Measurements from ENCODE around the gene GTPBP1.

Gene GTPBP1

GRCh38 chr22:38727530-38728451 is 22.0 kb downstream of the GTPBP1 start:
- H3K9ac ChIP-seq (ENCODE audit: low read depth, low read length), result no peak overlapping the region
- no peak overlapping the region for H3K4me3 ChIP-seq (ENCODE audit: low read length)
- peaks cover 96% of the 10 kb centered on the region for H3K36me3 ChIP-seq (ENCODE audit: insufficient read depth, low read depth, low read length)
- H3K27me3 ChIP-seq (ENCODE audit: insufficient read depth, low read length), result no peaks in the 10 kb centered on the region
- no peaks in the 10 kb centered on the region for H3K4me1 ChIP-seq (ENCODE audit: insufficient read depth, low read length)
- H3K27ac ChIP-seq (ENCODE audit: low read length), result no peak overlapping the region
- no peaks in the 10 kb centered on the region for H3K9me3 ChIP-seq (ENCODE audit: insufficient read depth, low read depth, low read length)

GRCh38 chr22:38728871-38729796 is 23.4 kb downstream of the GTPBP1 start:
- no peak overlapping the region for H3K9ac ChIP-seq (ENCODE audit: low read depth, low read length)
- no peak overlapping the region for H3K4me3 ChIP-seq (ENCODE audit: low read length)
- no peaks in the 10 kb centered on the region for H3K9me3 ChIP-seq (ENCODE audit: insufficient read depth, low read depth, low read length)
- H3K27ac ChIP-seq (ENCODE audit: low read length), result no peak overlapping the region
- H3K36me3 ChIP-seq (ENCODE audit: insufficient read depth, low read depth, low read length), result peaks cover 95% of the 10 kb centered on the region
- no peaks in the 10 kb centered on the region for H3K27me3 ChIP-seq (ENCODE audit: insufficient read depth, low read length)
- H3K4me1 ChIP-seq (ENCODE audit: insufficient read depth, low read length), result no peaks in the 10 kb centered on the region

GRCh38 chr22:38729946-38730345 is 24.2 kb downstream of the GTPBP1 start:
- Histone ChIP-seq H3K27me3 (ENCODE audit: insufficient read depth, low read length) (no peaks in the 10 kb centered on the region), H3K4me1 (ENCODE audit: insufficient read depth, low read length) (no peaks in the 10 kb centered on the region), H3K9ac (ENCODE audit: low read depth, low read length) (no peak overlapping the region), H3K36me3 (ENCODE audit: insufficient read depth, low read depth, low read length) (peaks cover 95% of the 10 kb centered on the region), H3K9me3 (ENCODE audit: insufficient read depth, low read depth, low read length) (no peaks in the 10 kb centered on the region), H3K27ac (ENCODE audit: low read length) (no peak overlapping the region), H3K4me3 (ENCODE audit: low read length) (no peak overlapping the region)

GRCh38 chr22:38730411-38730871 is 24.7 kb downstream of the GTPBP1 start:
- Histone ChIP-seq H3K27ac (ENCODE audit: low read length) (no peak overlapping the region), H3K4me1 (ENCODE audit: insufficient read depth, low read length) (no peaks in the 10 kb centered on the region), H3K9me3 (ENCODE audit: insufficient read depth, low read depth, low read length) (no peaks in the 10 kb centered on the region), H3K9ac (ENCODE audit: low read depth, low read length) (no peak overlapping the region), H3K27me3 (ENCODE audit: insufficient read depth, low read length) (no peaks in the 10 kb centered on the region), H3K4me3 (ENCODE audit: low read length) (no peak overlapping the region), H3K36me3 (ENCODE audit: insufficient read depth, low read depth, low read length) (peaks cover 91% of the 10 kb centered on the region)

- no peaks in the 10 kb centered on the region for H3K27me3 ChIP-seq (ENCODE audit: insufficient read depth, low read length)
- peaks cover 81% of the 10 kb centered on the region for H3K36me3 ChIP-seq (ENCODE audit: insufficient read depth, low read depth, low read length)
- no peaks in the 10 kb centered on the region for H3K9me3 ChIP-seq (ENCODE audit: insufficient read depth, low read depth, low read length)
- no peak overlapping the region for H3K27ac ChIP-seq (ENCODE audit: low read length)
- no peak overlapping the region for H3K9ac ChIP-seq (ENCODE audit: low read depth, low read length)
- H3K4me3 ChIP-seq (ENCODE audit: low read length), result no peak overlapping the region
- H3K4me1 ChIP-seq (ENCODE audit: insufficient read depth, low read length), result no peaks in the 10 kb centered on the region
These were observed 26.0 kb downstream of the GTPBP1 start for GRCh38 chr22:38731703-38732161.

- Histone ChIP-seq H3K36me3 (ENCODE audit: insufficient read depth, low read depth, low read length) (peaks cover 76% of the 10 kb centered on the region), H3K9ac (ENCODE audit: low read depth, low read length) (no peak overlapping the region), H3K27me3 (ENCODE audit: insufficient read depth, low read length) (no peaks in the 10 kb centered on the region), H3K27ac (ENCODE audit: low read length) (no peak overlapping the region), H3K4me3 (ENCODE audit: low read length) (no peak overlapping the region), H3K4me1 (ENCODE audit: insufficient read depth, low read length) (no peaks in the 10 kb centered on the region), H3K9me3 (ENCODE audit: insufficient read depth, low read depth, low read length) (no peaks in the 10 kb centered on the region)
These were observed 26.6 kb downstream of the GTPBP1 start for GRCh38 chr22:38732251-38732815.

GRCh38 chr22:38733329-38733723 is 27.6 kb downstream of the GTPBP1 start:
- no peaks in the 10 kb centered on the region for H3K27me3 ChIP-seq (ENCODE audit: insufficient read depth, low read length)
- peaks cover 66% of the 10 kb centered on the region for H3K36me3 ChIP-seq (ENCODE audit: insufficient read depth, low read depth, low read length)
- H3K4me1 ChIP-seq (ENCODE audit: insufficient read depth, low read length), result no peaks in the 10 kb centered on the region
- H3K9me3 ChIP-seq (ENCODE audit: insufficient read depth, low read depth, low read length), result no peaks in the 10 kb centered on the region
- H3K9ac ChIP-seq (ENCODE audit: low read depth, low read length), result no peak overlapping the region
- no peak overlapping the region for H3K27ac ChIP-seq (ENCODE audit: low read length)
- no peak overlapping the region for H3K4me3 ChIP-seq (ENCODE audit: low read length)

- Histone ChIP-seq H3K9ac (ENCODE audit: low read depth, low read length) (no peak overlapping the region), H3K4me1 (ENCODE audit: insufficient read depth, low read length) (no peaks in the 10 kb centered on the region), H3K9me3 (ENCODE audit: insufficient read depth, low read depth, low read length) (no peaks in the 10 kb centered on the region), H3K27ac (ENCODE audit: low read length) (no peak overlapping the region), H3K36me3 (ENCODE audit: insufficient read depth, low read depth, low read length) (peaks cover 60% of the 10 kb centered on the region), H3K4me3 (ENCODE audit: low read length) (no peak overlapping the region), H3K27me3 (ENCODE audit: insufficient read depth, low read length) (no peaks in the 10 kb centered on the region)
These were observed 28.1 kb downstream of the GTPBP1 start for GRCh38 chr22:38733724-38734381.

GRCh38 chr22:38734421-38735100 is 28.8 kb downstream of the GTPBP1 start:
- Histone ChIP-seq H3K27me3 (ENCODE audit: insufficient read depth, low read length) (no peaks in the 10 kb centered on the region), H3K9ac (ENCODE audit: low read depth, low read length) (no peak overlapping the region), H3K4me1 (ENCODE audit: insufficient read depth, low read length) (no peaks in the 10 kb centered on the region), H3K36me3 (ENCODE audit: insufficient read depth, low read depth, low read length) (peaks cover 57% of the 10 kb centered on the region), H3K4me3 (ENCODE audit: low read length) (no peak overlapping the region), H3K27ac (ENCODE audit: low read length) (no peak overlapping the region), H3K9me3 (ENCODE audit: insufficient read depth, low read depth, low read length) (no peaks in the 10 kb centered on the region)

GRCh38 chr22:38735126-38735464 is 29.4 kb downstream of the GTPBP1 start:
- Histone ChIP-seq H3K9ac (ENCODE audit: low read depth, low read length) (no peak overlapping the region), H3K4me1 (ENCODE audit: insufficient read depth, low read length) (no peaks in the 10 kb centered on the region)

More at GRCh38 chr22:38735126-38735464, 29.4 kb downstream of the GTPBP1 start:
- Histone ChIP-seq H3K9me3 (ENCODE audit: insufficient read depth, low read depth, low read length) (no peaks in the 10 kb centered on the region), H3K27ac (ENCODE audit: low read length) (no peak overlapping the region), H3K4me3 (ENCODE audit: low read length) (no peak overlapping the region), H3K27me3 (ENCODE audit: insufficient read depth, low read length) (no peaks in the 10 kb centered on the region), H3K36me3 (ENCODE audit: insufficient read depth, low read depth, low read length) (peaks cover 52% of the 10 kb centered on the region)

Data from iPS-20b (cell line).